Measurements from ENCODE around the gene BCOR.

BCOR gene

GRCh38 chrX:40077906-40078305 is 19.9 kb downstream of the BCOR start:
- TF ChIP-seq GABPA (IDR thresholded peaks at IDR 0.05; ENCODE audit: low read depth) = no peak
- TF ChIP-seq SPI1 (IDR thresholded peaks at IDR 0.05; ENCODE audit: borderline replicate concordance, low read depth) = no peak
- TF ChIP-seq REST (IDR thresholded peaks at IDR 0.05; ENCODE audit: insufficient replicate concordance, low read depth) = no peak
- no peak for TF ChIP-seq CTCF (IDR thresholded peaks at IDR 0.05; ENCODE audit: insufficient read depth, low read length)
- TF ChIP-seq POLR2AphosphoS5 (IDR thresholded peaks at IDR 0.05; ENCODE audit: low read depth) = no peak
- H3K27me3 ChIP-seq (ENCODE audit: insufficient read depth, poor library complexity, severe bottlenecking) = no peaks in the 10 kb centered on the region
- DNase-seq (ENCODE audit: low read depth in 1 of 2, low spot score in 1 of 2) = no peak
- H3K27ac ChIP-seq (replicated peaks) = no peak overlapping the region
- H3K4me3 ChIP-seq (replicated peaks; ENCODE audit: insufficient read depth, low read length) = no peak overlapping the region

GRCh38 chrX:40076750-40077575 is 20.8 kb downstream of the BCOR start:
- no peaks in the 10 kb centered on the region for H3K27me3 ChIP-seq (ENCODE audit: insufficient read depth, poor library complexity, severe bottlenecking)
- no peak for DNase-seq (ENCODE audit: low read depth in 1 of 2, low spot score in 1 of 2)
- TF ChIP-seq SPI1 (IDR thresholded peaks at IDR 0.05; ENCODE audit: borderline replicate concordance, low read depth) (no peak), POLR2AphosphoS5 (IDR thresholded peaks at IDR 0.05; ENCODE audit: low read depth) (no peak), CTCF (IDR thresholded peaks at IDR 0.05; ENCODE audit: insufficient read depth, low read length) (no peak), GABPA (IDR thresholded peaks at IDR 0.05; ENCODE audit: low read depth) (no peak), REST (IDR thresholded peaks at IDR 0.05; ENCODE audit: insufficient replicate concordance, low read depth) (no peak)
- no peak overlapping the region for H3K27ac ChIP-seq (replicated peaks)
- H3K4me3 ChIP-seq (replicated peaks; ENCODE audit: insufficient read depth, low read length) = no peak overlapping the region

DNA sequence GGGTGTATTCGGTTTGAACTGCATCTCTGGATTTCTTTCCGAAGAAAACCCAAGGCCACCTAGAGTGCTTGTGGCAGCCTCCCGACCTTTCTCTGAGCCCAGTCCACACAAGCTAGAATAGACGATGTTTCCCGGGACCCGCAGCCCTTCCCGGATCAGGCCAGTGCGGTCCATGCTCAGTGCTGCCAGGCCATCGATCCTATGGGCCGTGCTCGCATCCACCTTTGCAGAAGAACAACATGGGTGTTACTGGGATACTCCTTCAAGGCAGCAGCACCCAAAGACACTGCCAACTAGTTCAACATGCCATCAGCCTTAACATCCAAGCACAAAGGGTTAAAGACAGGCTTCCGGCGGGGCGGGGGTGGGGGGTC is 22.8 kb downstream of the BCOR start:
- H3K27ac ChIP-seq (replicated peaks) = no peak overlapping the region
- H3K27me3 ChIP-seq (ENCODE audit: insufficient read depth, poor library complexity, severe bottlenecking) = no peaks in the 10 kb centered on the region
- no peak for TF ChIP-seq CTCF (IDR thresholded peaks at IDR 0.05; ENCODE audit: insufficient read depth, low read length)
- no peak for TF ChIP-seq SPI1 (IDR thresholded peaks at IDR 0.05; ENCODE audit: borderline replicate concordance, low read depth)
- TF ChIP-seq REST (IDR thresholded peaks at IDR 0.05; ENCODE audit: insufficient replicate concordance, low read depth) = no peak
- no peak for TF ChIP-seq POLR2AphosphoS5 (IDR thresholded peaks at IDR 0.05; ENCODE audit: low read depth)
- no peak overlapping the region for H3K4me3 ChIP-seq (replicated peaks; ENCODE audit: insufficient read depth, low read length)
- no peak for DNase-seq (ENCODE audit: low read depth in 1 of 2, low spot score in 1 of 2)
